NCI-H1436 treated with DMSO at 0.1 percent for 48 hours (cell line): ENCODE measurements around the gene PARP2.

Experiments used
- DNase-seq: peaks from one replicate; lab custom pipeline; 2025; lab: John Stamatoyannopoulos, UW

Gene PARP2

GRCh38 chr14:20400965-20401593 is 57.6 kb downstream of the PARP2 start:
- no peak for DNase-seq

- DNase-seq, result no peak
Observed at GRCh38 chr14:20403521-20403920, 60.1 kb downstream of the PARP2 start.
